ENCODE measurements around the gene NDUFB6.
"Not testable (repeated sequence)": the region's sequence is repeated elsewhere in the genome, so short reads cannot be mapped to it uniquely, and the experiment has no call there.

NDUFB6 gene

DNA sequence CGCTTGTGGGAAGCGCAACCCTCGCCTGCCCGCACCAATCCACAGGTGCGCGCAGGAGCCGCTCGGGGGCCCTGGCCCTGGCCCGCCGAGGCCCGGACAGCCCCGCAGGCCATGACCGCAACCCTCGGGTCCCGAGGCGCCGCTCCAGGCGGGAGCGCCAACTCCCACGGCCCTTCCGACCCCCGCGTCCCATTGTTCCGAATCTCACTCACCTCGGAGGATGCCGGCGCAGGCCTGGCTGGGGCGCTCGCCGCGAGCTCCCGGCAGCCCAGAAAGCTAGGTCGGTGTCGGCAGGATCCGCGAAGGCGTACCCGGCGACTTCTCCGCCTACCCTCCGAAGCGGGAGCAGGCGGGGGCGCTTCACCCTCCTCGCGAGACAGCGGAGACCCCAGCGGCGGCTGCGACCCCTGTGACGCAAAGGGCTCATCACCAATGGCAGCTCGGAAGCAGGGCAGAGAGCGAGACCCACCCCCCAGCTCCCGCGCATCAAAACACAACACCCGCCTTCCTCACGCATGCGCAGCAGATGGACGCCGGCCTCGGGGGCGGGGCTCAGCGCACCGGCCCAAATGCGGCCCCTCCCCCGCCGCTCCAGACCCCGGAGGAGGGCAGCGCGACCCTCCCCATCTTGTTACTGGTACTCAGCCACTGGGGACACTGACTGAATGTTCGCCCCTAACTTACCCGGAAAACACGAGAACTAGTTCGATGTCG is 22.2 kb downstream of the NDUFB6 start:
- Histone ChIP-seq H3K9ac (ENCODE audit: low read length) (peak overlapping the region; percentile 81), H3K27me3 (ENCODE audit: low read depth, low read length) (no peaks in the 10 kb centered on the region), H3K27ac (ENCODE audit: low read length) (peak overlapping the region; percentile 69), H3K79me2 (ENCODE audit: low read length) (peaks cover 68% of the 10 kb centered on the region), H3K4me1 (ENCODE audit: low read length) (peaks cover 4% of the 10 kb centered on the region), H3K9me3 (ENCODE audit: insufficient read depth, low read length) (no peaks in the 10 kb centered on the region), H3K4me3 (ENCODE audit: low read length) (peak overlapping the region; percentile 87), H3K4me2 (ENCODE audit: low read length) (peak overlapping the region; percentile 86), H4K20me1 (ENCODE audit: insufficient read depth, low read length) (peaks cover 3% of the 10 kb centered on the region; the same call in 1 of the 2 replicates), H3K36me3 (replicated peaks; ENCODE audit: low read depth, low read length) (no peaks in the 10 kb centered on the region), H2AFZ (ENCODE audit: low read depth, low read length) (peak overlapping the region; percentile 81; the same call in 1 of the 2 replicates)
- TF ChIP-seq, protein P1, sequence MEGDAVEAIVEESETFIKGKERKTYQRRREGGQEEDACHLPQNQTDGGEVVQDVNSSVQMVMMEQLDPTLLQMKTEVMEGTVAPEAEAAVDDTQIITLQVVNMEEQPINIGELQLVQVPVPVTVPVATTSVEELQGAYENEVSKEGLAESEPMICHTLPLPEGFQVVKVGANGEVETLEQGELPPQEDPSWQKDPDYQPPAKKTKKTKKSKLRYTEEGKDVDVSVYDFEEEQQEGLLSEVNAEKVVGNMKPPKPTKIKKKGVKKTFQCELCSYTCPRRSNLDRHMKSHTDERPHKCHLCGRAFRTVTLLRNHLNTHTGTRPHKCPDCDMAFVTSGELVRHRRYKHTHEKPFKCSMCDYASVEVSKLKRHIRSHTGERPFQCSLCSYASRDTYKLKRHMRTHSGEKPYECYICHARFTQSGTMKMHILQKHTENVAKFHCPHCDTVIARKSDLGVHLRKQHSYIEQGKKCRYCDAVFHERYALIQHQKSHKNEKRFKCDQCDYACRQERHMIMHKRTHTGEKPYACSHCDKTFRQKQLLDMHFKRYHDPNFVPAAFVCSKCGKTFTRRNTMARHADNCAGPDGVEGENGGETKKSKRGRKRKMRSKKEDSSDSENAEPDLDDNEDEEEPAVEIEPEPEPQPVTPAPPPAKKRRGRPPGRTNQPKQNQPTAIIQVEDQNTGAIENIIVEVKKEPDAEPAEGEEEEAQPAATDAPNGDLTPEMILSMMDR (IDR thresholded peaks at IDR 0.05; ENCODE audit: low read depth, low read length): 0 out of 2 replicates have a peak, but pooled peaks have one; percentile 14
- TF ChIP-seq EZH2phosphoT487 (IDR thresholded peaks at IDR 0.05; ENCODE audit: low read depth): no peak

DNA sequence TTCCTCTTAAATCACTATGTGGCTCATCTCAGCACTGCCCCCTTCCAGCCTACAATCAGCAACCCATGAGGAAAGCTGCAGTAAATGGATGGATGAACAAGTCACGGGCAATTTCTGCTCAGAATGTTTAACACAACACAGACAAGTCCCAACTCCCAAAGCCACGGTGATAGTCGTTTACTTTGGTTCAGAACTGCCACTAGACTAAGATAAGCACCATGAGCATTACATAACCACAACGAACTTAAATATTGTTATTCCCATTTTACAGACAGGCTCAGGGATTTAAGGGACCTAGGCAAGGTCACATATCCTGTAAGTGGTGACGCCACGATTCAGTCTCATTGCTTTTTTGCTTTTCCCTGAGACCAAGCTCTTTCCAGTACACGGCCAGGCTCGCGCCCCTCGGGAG is 22.8 kb downstream of the NDUFB6 start:
- peak overlapping the region; percentile 20; the same call in 1 of the 2 replicates for H2AFZ ChIP-seq (ENCODE audit: low read depth, low read length)
- peak overlapping the region; percentile 24 for H3K27ac ChIP-seq (ENCODE audit: low read length)

DNA sequence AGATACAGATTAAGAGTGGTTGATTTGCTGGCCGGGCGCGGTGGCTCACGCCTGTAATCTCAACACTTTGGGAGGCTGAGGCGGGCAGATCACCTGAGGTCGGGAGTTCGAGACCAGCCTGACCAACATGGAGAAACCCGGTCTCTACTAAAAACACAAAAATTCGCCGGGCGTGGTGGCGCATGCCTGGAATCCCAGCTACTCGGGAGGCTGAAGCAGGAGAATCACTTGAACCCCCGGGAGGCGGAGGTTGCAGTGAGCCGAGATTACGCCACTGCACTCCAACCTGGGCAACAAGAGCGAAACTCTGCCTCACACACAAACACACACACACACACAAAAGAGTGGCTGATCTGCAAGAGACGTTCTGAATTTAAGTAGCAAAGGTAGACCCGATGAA is 24.7 kb downstream of the NDUFB6 start:
- not testable (repeated sequence) for H3K9ac ChIP-seq (ENCODE audit: low read length); H3K9me3 ChIP-seq (ENCODE audit: insufficient read depth, low read length); H2AFZ ChIP-seq (ENCODE audit: low read depth, low read length); H3K27me3 ChIP-seq (ENCODE audit: low read depth, low read length); H3K27ac ChIP-seq (ENCODE audit: low read length); H3K4me2 ChIP-seq (ENCODE audit: low read length); H3K36me3 ChIP-seq (replicated peaks; ENCODE audit: low read depth, low read length); H4K20me1 ChIP-seq (ENCODE audit: insufficient read depth, low read length); H3K4me3 ChIP-seq (ENCODE audit: low read length); H3K4me1 ChIP-seq (ENCODE audit: low read length)
- peaks cover 86% of the 10 kb centered on the region for H3K79me2 ChIP-seq (ENCODE audit: low read length)

More for the DNA sequence above, 22.8 kb downstream of the NDUFB6 start:
- peak overlapping the region; percentile 82 for H3K4me2 ChIP-seq (ENCODE audit: low read length)
- no peaks in the 10 kb centered on the region for H3K9me3 ChIP-seq (ENCODE audit: insufficient read depth, low read length)
- H3K9ac ChIP-seq (ENCODE audit: low read length): peak overlapping the region; percentile 75
- no peaks in the 10 kb centered on the region for H3K36me3 ChIP-seq (replicated peaks; ENCODE audit: low read depth, low read length)
- peaks cover 3% of the 10 kb centered on the region; the same call in 1 of the 2 replicates for H4K20me1 ChIP-seq (ENCODE audit: insufficient read depth, low read length)
- H3K27me3 ChIP-seq (ENCODE audit: low read depth, low read length): no peaks in the 10 kb centered on the region
- TF ChIP-seq, protein P1 (IDR thresholded peaks at IDR 0.05; ENCODE audit: low read depth, low read length): no peak
- peaks cover 4% of the 10 kb centered on the region for H3K4me1 ChIP-seq (ENCODE audit: low read length)
- H3K4me3 ChIP-seq (ENCODE audit: low read length): peak overlapping the region; percentile 87
- H3K79me2 ChIP-seq (ENCODE audit: low read length): peaks cover 73% of the 10 kb centered on the region

DNA sequence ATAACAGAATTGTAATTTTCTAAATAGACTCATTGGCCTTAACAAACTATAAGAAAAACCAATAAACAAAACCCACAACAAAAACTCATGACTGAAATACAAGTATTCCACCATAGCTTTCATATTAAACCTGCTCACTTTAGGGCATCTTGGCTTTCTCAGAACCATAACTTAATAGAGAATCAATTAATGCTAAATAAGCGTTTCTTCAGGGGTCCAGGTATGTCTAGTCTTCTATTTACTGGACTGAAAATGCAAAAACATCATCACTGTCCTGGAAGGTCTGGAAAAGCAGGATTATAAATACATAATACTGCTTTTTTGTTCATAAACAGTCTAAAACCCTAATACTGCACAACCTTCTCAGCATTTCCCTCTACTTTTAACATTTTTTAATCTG is 27.1 kb downstream of the NDUFB6 start:
- Histone ChIP-seq H4K20me1 (ENCODE audit: insufficient read depth, low read length) (peaks cover 3% of the 10 kb centered on the region; the same call in 1 of the 2 replicates), H3K4me3 (ENCODE audit: low read length) (no peak overlapping the region), H3K9ac (ENCODE audit: low read length) (no peak overlapping the region), H3K27ac (ENCODE audit: low read length) (no peak overlapping the region), H3K27me3 (ENCODE audit: low read depth, low read length) (no peaks in the 10 kb centered on the region), H3K36me3 (replicated peaks; ENCODE audit: low read depth, low read length) (peaks cover 18% of the 10 kb centered on the region), H3K9me3 (ENCODE audit: insufficient read depth, low read length) (no peaks in the 10 kb centered on the region), H3K4me2 (ENCODE audit: low read length) (no peak overlapping the region), H3K4me1 (ENCODE audit: low read length) (peaks cover 4% of the 10 kb centered on the region), H3K79me2 (ENCODE audit: low read length) (peaks cover 68% of the 10 kb centered on the region), H2AFZ (ENCODE audit: low read depth, low read length) (no peak overlapping the region)
- TF ChIP-seq EZH2phosphoT487 (IDR thresholded peaks at IDR 0.05; ENCODE audit: low read depth): no peak
- TF ChIP-seq, protein P1 (IDR thresholded peaks at IDR 0.05; ENCODE audit: low read depth, low read length): no peak

Data from OCI-LY3 (cell line).